HG03558 (cell line): ENCODE results near the gene OLFML3.
"Not testable (repeated sequence)": the region's sequence is repeated elsewhere in the genome, so short reads cannot be mapped to it uniquely, and the experiment has no call there.

Experiments
- ATAC-seq: cut with Tn5 transposase; IDR thresholded peaks from one replicate; pipeline ENCODE4 v1.9.1; 2021; ENCODE audit warnings: moderate number of reproducible peaks; ENCODE audit not compliant: unreplicated experiment; ENCODE audit errors: extremely low read depth

The OLFML3 gene

DNA sequence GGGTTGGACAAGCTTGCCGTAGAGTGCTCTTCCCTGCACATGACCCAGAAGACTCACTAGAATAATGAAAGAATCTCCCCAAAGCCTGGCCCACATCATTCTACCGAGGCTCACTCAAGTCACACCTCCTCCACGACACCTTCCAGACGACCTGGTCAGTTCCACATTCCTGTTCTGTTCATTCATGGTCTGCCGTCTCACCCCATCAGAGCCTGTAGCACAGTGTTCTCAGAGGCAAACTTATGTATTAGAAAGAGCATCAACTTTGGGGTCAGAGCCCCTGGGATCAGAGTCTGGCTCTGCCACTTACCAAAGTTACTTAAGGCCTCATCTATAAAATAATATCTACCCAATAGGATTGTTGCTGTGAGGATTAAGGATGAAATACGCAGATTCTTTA is 7.5 kb downstream of the OLFML3 start:
- ATAC-seq = no peak

GRCh38 chr1:113987259-113987658 is 8.0 kb downstream of the OLFML3 start:
- no peak for ATAC-seq

DNA sequence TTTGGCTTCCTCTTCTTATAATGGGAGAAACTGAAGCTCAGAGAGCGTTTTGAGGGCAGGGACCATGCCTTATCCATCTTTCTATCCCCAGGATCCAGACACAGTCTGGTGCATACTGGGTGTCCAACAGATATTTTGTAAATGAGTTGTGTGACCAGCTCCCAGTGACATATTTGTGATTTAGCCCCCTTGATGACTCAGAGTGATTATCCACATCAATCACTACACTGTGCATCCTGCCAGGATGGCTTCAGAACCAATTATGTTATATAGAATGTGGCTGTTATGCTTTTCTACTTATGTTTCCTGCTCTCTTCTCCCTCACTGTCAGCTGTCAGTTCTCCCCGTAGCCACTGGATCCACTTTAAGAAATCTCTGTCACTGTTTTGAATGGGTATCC is 11.3 kb downstream of the OLFML3 start:
- ATAC-seq = no peak

- no peak for ATAC-seq
Observed at GRCh38 chr1:113990961-113991360, 11.7 kb downstream of the OLFML3 start.

GRCh38 chr1:113991467-113991997 is 12.3 kb downstream of the OLFML3 start:
- ATAC-seq = no peak

DNA sequence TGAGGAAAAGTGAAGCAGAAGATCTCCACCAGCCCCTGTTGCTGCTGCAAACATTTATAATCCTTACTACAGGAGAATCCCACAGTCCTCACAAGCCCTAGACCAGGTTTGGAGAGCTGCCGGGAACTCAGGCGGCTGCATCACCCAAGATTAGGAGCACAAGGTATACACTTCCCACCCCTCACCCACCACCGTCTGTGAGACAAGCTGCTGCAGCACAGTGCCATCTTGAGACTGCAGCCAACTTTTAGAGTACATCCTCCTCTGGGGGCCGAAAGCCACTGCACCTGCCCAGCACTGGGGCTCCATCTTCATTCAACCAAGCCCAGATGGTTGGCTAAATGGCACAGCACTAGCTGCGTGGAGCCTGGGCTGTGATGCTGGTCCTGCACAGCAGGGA is 13.8 kb downstream of the OLFML3 start:
- no peak for ATAC-seq

- no peak for ATAC-seq
Observed at GRCh38 chr1:113993766-113994165, 14.5 kb downstream of the OLFML3 start.

- no peak for ATAC-seq
Observed at GRCh38 chr1:113995382-113995781, 16.1 kb downstream of the OLFML3 start.

DNA sequence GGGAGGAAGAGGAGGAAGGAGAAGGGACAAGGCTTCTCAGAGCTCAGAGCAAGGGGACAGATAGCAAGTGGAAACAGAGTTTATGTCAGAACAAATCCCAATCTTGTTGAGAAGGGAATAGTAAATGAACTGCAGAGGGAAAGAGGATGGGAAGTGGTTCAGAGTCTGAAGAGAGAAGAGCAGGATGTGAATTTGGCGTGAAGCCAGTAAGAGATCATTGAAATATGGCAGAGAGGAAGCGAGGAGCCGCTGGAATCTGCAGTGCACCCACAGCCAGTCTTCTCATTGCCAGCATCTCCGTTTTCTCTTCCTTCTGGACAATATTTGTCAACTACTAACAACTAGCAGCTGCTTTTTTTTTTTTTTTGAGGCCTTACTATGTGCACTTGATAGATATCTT is 19.1 kb downstream of the OLFML3 start:
- ATAC-seq = no peak

- ATAC-seq = no peak
Observed at GRCh38 chr1:113999233-113999632, 20.0 kb downstream of the OLFML3 start.

GRCh38 chr1:113999799-114000198 is 20.5 kb downstream of the OLFML3 start:
- no peak for ATAC-seq

DNA sequence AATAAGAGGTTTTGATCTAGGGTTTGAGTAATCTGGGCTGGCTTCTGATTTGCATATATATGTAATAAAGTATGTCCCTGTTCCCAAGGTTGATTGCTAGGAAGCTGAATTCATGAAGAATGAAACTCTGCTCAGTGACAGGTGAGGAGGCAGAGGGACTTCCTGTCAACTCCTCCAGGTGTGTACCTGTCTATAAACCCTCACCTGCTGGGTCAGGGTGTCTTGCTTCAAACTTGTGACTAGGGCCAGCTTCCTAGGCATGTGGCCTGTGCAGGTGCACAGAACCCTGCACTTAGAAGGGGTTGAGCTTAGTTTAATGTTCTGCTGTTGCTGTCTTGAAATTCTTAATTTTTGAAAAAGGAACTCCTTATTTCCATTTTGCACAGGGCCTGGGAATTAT is 21.1 kb downstream of the OLFML3 start:
- no peak for ATAC-seq

- ATAC-seq = no peak
Observed at GRCh38 chr1:114002492-114003239, 23.4 kb downstream of the OLFML3 start.

GRCh38 chr1:114003431-114003830 is 24.2 kb downstream of the OLFML3 start:
- no peak for ATAC-seq

GRCh38 chr1:114006825-114007224 is 27.6 kb downstream of the OLFML3 start:
- ATAC-seq = not testable (repeated sequence)

DNA sequence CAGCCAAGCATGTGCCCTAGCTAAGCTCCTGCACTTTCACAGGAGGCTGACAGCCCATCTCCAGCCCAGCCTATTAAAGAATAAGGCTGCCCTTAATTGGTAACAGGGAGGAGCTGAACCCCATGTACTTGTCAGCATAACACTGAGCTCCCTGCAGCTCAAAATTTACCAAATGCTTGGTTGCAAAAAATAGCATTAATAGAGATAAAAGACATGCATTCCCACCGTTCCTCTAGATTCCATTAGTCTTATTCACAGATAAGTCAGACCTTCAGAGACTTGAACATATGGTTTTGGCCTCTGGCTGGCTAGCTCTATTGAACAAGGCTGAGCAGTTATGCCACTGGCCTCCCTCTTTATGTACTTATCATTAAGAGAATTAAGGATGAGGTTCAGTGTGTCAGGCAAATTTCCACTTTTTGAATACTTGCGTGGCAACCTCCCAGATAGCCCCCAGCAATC is 29.2 kb downstream of the OLFML3 start:
- ATAC-seq = no peak

- ATAC-seq = no peak
Observed at GRCh38 chr1:114008993-114009392, 29.7 kb downstream of the OLFML3 start.

GRCh38 chr1:114009393-114009792 is 30.1 kb downstream of the OLFML3 start:
- no peak for ATAC-seq

GRCh38 chr1:114010433-114011184 is 31.3 kb downstream of the OLFML3 start:
- no peak for ATAC-seq

GRCh38 chr1:114011796-114012195 is 32.5 kb downstream of the OLFML3 start:
- ATAC-seq = no peak

DNA sequence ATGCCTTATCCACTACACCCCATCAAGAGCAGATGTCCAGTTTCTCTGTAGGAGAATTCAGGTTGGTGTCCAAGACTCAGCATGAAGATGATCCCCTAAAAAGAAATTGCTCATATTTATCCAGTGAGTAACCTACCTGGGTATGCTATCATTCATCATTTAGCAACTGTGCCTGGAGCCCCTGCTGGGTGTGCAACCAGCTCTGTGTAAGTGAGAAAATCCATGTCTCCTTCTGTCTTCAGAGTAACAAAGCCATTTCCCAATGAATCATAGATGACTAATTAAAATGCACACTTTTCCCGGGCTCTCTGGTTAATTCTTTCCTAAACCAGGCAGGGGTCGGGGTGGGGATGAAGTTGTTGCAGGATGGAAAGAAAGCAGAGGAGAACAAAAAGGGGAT is 35.8 kb downstream of the OLFML3 start:
- no peak for ATAC-seq
